ENCODE measurements around the gene LCE3B.

The LCE3B gene

DNA sequence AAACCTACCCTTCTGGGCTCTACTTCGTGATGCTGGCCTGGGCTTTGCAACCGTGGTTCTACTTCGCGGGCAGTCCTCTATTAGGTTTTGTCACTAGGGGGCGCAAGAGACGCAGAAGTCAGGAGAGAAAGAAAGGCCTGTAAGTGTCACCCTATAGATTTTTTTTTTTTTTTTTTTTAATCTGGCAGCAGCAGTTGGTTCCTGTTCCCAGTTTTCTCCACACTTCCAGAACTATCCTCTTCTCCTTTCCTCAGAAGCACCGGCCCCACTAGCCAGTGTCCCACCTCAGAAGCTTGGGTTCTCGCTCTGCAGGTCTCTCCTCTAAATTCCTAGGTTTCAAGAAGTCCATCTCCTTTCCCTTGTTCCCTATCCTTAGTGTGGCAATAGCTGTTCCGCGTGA, 40.5 kb downstream of the LCE3B start:
- TF ChIP-seq FOXP2 (optimal IDR thresholded peaks at IDR 0.05; ENCODE audit: borderline replicate concordance, extremely low read depth, extremely low read length, insufficient read depth) (no peak), TAF1 (IDR thresholded peaks at IDR 0.05; ENCODE audit: borderline replicate concordance, insufficient read depth, low read length) (no peak), SIN3A (IDR thresholded peaks at IDR 0.05; ENCODE audit: borderline replicate concordance, insufficient read depth, low read length) (no peak), REST (IDR thresholded peaks at IDR 0.05; ENCODE audit: insufficient read depth in 1 of 2, low read depth in 2 of 2, low read length in 2 of 2) (no peak)

DNA sequence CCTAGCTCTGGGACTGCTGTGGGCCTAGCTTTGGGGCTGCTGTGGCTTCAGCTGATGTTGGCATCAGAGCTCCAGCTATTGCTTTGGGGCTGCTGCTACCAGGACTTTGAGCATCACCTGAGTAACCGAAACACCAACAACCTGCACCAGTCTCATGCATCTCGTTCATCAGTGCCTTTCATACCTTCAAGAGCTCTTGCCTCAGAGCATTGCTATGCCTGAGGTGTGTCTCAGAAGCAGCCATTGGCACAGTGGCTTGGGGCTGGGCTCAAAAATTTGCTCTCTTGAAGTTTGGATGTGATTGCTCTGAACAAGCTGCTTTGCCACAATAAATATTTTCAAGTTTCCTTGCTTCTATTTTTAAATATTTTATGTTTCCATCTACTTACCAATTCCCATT, 42.8 kb downstream of the LCE3B start:
- TF ChIP-seq REST (IDR thresholded peaks at IDR 0.05; ENCODE audit: insufficient read depth in 1 of 2, low read depth in 2 of 2, low read length in 2 of 2) (no peak), FOXP2 (optimal IDR thresholded peaks at IDR 0.05; ENCODE audit: borderline replicate concordance, extremely low read depth, extremely low read length, insufficient read depth) (no peak), TAF1 (IDR thresholded peaks at IDR 0.05; ENCODE audit: borderline replicate concordance, insufficient read depth, low read length) (no peak), SIN3A (IDR thresholded peaks at IDR 0.05; ENCODE audit: borderline replicate concordance, insufficient read depth, low read length) (no peak), POLR2AphosphoS5 (IDR thresholded peaks at IDR 0.05; ENCODE audit: low read depth, low read length) (no peak)

DNA sequence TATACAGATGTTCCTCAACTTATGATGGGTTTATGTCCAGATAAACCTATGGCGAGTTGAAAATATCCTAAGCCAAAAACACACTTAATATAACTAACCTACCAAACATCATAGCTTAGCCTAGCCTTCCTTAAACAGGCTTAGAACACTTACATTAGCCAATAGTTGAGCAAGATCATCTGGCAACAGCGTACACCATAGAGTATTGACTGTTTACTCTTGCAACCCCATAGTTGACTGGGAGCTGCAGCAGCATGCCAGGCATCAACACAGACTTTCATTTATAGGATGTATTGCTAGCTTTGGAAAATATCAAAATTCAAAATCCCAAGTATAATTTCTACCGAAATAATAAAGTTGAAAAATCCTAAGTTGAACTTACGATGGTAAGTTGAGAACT, 44.1 kb downstream of the LCE3B start:
- TF ChIP-seq POLR2AphosphoS5 (IDR thresholded peaks at IDR 0.05; ENCODE audit: low read depth, low read length) (no peak), TAF1 (IDR thresholded peaks at IDR 0.05; ENCODE audit: borderline replicate concordance, insufficient read depth, low read length) (no peak), FOXP2 (optimal IDR thresholded peaks at IDR 0.05; ENCODE audit: borderline replicate concordance, extremely low read depth, extremely low read length, insufficient read depth) (no peak), REST (IDR thresholded peaks at IDR 0.05; ENCODE audit: insufficient read depth in 1 of 2, low read depth in 2 of 2, low read length in 2 of 2) (no peak), SIN3A (IDR thresholded peaks at IDR 0.05; ENCODE audit: borderline replicate concordance, insufficient read depth, low read length) (no peak)

- no peak for TF ChIP-seq SIN3A (IDR thresholded peaks at IDR 0.05; ENCODE audit: borderline replicate concordance, insufficient read depth, low read length)
- no peak for TF ChIP-seq REST (IDR thresholded peaks at IDR 0.05; ENCODE audit: insufficient read depth in 1 of 2, low read depth in 2 of 2, low read length in 2 of 2)
- TF ChIP-seq TAF1 (IDR thresholded peaks at IDR 0.05; ENCODE audit: borderline replicate concordance, insufficient read depth, low read length), result no peak
- TF ChIP-seq POLR2AphosphoS5 (IDR thresholded peaks at IDR 0.05; ENCODE audit: low read depth, low read length), result no peak
- TF ChIP-seq FOXP2 (optimal IDR thresholded peaks at IDR 0.05; ENCODE audit: borderline replicate concordance, extremely low read depth, extremely low read length, insufficient read depth), result no peak
Measured at GRCh38 chr1:152658649-152659048, 45.0 kb downstream of the LCE3B start.

DNA sequence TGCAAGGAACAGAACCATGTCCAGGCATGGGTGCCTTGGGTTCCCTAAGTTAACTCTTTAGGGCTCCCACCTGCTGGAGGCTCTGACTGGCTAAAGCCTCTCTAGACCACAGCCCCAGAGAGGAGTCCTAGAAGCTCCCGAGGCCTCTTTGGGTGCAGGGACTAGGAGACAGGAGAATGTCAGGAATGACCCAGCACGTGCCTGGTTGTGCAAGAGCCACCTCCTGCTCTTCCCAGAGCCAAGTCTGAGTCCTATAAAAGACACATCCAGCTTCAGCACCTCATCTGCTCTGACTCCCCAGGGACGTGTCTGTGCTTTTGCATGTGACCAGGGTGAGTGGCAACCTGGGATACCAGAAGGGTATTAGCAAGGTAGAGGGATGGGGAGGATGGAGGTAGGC, 49.5 kb downstream of the LCE3B start, which contains the start of gene LCE2D:
LCE2D (plus strand) TSS at position 283 of the 400 bp plus-strand sequence. CDS start 726 bp downstream, outside the sequence.
- TF ChIP-seq TAF1 (IDR thresholded peaks at IDR 0.05; ENCODE audit: borderline replicate concordance, insufficient read depth, low read length), result no peak
- TF ChIP-seq POLR2AphosphoS5 (IDR thresholded peaks at IDR 0.05; ENCODE audit: low read depth, low read length), result no peak
- no peak for TF ChIP-seq REST (IDR thresholded peaks at IDR 0.05; ENCODE audit: insufficient read depth in 1 of 2, low read depth in 2 of 2, low read length in 2 of 2)
- no peak for TF ChIP-seq FOXP2 (optimal IDR thresholded peaks at IDR 0.05; ENCODE audit: borderline replicate concordance, extremely low read depth, extremely low read length, insufficient read depth)
- no peak for TF ChIP-seq SIN3A (IDR thresholded peaks at IDR 0.05; ENCODE audit: borderline replicate concordance, insufficient read depth, low read length)

Measured in PFSK-1 (cell line).